Suppressor macrophage treated with lipopolysaccharide for 1 hour (primary cell): ENCODE measurements around the gene CNTLN.
"Not testable (repeated sequence)": the region's sequence is repeated elsewhere in the genome, so short reads cannot be mapped to it uniquely, and the experiment has no call there.

Experiments
- DNase-seq, 3 donors: peaks; one replicate each; pipeline ENCODE4 v3.0.0-alpha.2; 2020 to 2022

The CNTLN gene

DNA sequence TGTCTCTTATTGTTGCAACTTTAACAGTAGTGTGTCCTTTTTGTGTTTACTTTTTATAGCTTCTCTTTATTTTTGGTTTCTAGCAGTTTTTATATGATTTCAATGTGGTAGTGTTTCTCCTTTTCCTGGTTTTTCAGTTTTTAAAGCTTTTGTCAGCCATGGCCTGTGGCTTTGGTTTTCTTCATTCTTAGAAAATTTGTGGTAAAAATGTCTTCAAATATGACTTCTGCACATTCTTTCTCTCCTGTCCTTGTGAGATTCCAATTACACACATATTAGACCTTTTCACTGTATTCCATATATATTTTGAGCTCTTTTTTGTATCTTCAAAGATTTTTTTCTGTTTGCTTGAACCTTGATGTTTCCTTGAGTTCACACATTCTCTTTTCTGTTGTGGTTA lies 180.5 kb downstream of the CNTLN start:
- no peak for DNase-seq

- DNase-seq, result no peak
Observed at GRCh38 chr9:17318821-17319320, 184.0 kb downstream of the CNTLN start.

DNA sequence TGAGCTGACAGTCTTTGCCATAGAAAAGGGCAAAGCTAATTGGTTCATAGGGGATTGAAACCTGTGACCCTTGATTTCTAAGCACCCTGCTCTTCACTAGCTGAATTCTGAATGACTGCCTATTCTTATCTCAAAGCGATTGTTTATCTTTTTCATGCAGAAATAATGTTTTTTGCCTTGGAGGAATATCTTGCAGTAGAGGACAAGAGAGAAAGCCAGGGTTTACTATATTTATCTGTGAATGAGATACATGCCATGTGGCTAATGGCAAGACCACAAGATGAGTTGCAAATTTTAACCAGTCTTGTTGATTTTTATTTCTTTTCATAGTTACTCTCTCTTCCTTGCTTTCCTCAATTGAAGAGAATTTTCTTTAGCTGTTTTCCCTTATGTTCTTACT lies 185.0 kb downstream of the CNTLN start:
- DNase-seq, result no peak

DNA sequence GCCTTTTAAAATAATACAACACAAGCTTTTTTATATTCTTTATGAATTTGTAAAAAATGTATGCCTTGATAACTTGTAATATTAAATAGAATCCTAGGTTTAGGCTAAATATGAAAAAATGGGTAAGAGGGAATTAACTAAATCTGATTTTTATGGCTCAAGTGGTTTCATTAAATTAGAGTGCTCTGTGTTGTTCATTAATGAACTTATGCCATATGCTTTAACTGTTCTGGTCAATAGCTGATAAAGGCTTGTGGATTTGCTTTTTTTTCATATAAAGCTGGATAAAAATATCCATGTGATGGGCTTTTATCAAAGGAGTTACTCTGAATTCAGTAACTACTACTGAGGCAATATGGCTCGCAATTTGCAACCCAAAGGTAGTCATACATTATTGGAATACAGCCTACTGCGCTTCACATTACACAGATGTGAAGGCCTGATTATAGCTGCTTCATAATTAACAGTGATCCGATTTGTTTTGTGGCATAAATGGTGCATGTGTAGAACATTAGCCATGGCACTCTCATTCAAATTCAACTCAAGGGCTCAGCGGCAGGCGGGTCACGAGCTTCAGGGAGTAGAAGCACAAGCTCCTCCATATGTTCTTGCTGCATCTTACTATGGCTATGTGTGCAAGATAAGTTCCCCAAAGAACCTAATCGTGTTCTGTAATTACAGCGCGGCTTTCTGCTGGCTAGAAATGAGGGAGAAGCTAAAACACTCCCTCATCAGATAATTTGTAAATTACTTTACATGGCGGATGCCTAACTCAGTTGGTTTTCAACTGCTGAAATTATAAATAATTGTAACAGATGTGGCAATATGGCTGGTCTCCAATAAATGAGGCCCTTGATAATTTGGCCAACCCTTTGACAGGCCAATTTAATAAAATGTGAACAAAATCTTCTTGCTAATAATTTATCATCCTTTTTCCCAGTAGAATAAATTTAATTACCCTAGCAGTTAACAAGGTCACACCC lies 188.3 kb downstream of the CNTLN start:
- DNase-seq, result no peak

- DNase-seq, result no peak
Observed at GRCh38 chr9:17328331-17328730, 193.5 kb downstream of the CNTLN start.

GRCh38 chr9:17330097-17330496 lies 195.3 kb downstream of the CNTLN start:
- DNase-seq, result peak in 2 of 3 donors; percentile 4 to 28

DNA sequence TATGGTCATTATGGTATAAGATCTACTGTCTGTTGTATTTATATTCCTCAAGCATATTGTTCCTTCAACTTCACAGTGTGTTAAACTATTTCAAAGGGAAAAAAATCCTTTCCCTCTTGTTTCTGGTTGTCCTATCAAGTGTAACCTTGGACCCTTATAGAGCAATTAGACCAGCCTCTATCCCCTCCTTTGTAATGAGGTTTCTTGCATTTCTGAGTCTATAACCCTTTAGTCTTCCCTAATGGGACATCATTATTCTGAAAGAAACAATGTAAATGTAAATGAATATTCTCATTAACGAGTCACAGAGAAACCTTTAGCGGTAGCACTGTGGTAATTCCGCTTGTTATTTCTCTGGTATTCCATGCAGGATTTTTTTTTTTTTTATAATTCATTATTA lies 197.3 kb downstream of the CNTLN start:
- no peak for DNase-seq

DNA sequence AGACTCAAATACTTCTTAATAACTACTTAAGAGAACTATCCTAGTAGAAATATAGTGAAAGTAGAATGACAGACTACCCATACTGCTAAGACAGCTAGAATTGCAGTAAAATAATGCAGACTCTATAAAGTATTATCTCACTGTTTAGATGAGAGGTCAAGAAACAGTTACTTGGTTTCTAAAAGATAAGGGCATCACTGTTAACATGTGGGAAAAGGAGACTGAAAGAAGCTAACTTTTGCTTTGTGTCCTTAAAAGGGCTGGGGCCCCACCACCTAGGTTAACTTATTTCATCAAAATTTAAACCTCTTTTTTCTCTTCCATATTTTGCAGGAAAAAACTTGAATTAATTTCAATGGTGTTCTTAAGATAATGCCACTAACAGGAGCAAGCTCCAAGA lies 204.3 kb downstream of the CNTLN start:
- no peak for DNase-seq

DNA sequence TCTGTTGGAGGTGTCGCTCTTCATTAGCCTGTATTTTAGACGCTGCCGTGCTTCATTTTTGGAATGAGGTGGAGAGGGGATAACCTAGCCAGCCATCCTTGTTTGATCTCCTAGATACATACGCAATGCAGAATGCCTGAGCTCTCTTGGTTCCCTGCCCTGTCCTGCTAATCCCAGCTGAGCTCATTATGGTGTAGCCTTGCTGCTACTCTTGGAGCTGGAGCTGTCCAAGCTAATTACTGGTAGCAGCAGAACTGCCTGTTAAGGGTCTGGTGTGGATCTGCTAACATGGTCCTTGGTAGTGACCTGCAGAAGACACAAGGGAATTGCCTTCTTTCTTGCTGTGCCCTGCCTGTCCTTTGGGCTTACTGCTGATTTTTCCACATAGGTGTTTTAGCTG lies 207.9 kb downstream of the CNTLN start:
- no peak for DNase-seq

- no peak for DNase-seq
Observed at GRCh38 chr9:17349831-17350230, 215.0 kb downstream of the CNTLN start.

GRCh38 chr9:17354006-17354405 lies 219.2 kb downstream of the CNTLN start:
- not testable (repeated sequence) for DNase-seq

- DNase-seq, result no peak
Observed at GRCh38 chr9:17361378-17361777, 226.5 kb downstream of the CNTLN start.

GRCh38 chr9:17367035-17367434 lies 232.2 kb downstream of the CNTLN start:
- DNase-seq, result no peak

DNA sequence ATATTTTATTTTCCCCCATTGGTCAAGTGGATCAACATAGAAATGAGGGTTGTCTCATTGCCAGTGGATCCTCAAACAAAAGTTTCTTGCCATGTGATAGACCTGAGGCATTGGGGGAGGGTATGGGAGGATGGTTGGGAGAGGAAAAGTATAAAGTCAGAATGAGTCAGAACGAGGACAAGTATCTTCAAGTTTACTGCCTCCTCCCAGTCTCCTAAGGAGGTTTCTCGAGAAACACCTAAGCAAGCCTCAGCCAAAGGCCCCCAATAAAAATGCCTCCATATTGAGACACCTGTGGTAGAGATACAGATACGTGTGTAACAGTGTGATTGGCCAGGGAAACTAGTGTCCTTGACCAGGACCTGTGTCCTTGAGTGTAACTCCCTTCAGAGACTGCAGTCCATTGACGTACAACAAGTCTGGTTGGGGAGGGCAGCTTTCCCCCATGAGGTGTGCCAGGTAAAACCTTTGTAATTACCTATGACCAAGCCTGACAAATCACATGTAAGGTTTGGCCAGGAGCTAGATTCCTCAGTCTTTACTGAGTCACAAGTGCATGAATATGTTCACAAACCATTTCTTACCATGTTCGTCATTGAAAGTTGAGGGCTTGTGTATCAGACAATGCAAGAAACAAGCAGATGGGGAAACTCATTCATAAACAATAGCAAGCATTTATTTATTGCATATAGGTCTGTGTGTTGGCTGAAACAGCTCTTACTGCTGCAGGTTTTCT lies 245.5 kb downstream of the CNTLN start:
- no peak for DNase-seq

GRCh38 chr9:17387565-17387964 lies 252.7 kb downstream of the CNTLN start:
- DNase-seq, result no peak

GRCh38 chr9:17389026-17389425 lies 254.2 kb downstream of the CNTLN start:
- DNase-seq, result no peak

- DNase-seq, result no peak
Observed at GRCh38 chr9:17394881-17395510, 260.2 kb downstream of the CNTLN start.

DNA sequence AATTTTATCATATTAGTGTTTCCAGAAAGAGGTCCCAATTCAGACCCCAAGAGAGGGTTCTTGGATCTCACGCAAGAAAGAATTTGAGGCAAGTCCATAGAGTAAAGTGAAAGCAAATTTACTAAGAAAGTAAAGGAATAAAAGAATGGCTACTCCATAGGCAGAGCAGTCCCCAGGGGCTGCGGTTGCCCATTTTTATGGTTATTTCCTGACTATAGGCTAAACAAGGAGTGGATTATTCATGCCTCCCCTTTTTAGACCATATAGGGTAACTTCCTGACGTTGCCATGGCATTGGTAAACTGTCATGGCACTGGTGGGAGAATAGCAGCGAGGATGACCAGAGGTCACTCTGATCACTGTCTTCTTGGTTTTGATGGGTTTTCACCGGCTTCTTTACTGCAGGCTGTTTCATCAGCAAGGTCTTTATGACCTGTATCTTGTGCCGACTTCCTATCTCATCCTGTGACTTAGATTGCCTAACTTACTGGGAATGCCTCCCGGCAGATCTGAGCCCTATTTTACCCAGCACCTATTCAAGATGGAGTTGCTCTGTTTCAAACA lies 262.4 kb downstream of the CNTLN start:
- not testable (repeated sequence) for DNase-seq

- DNase-seq, result no peak
Observed at GRCh38 chr9:17398350-17398749, 263.5 kb downstream of the CNTLN start.

GRCh38 chr9:17401858-17402257 lies 267.0 kb downstream of the CNTLN start:
- DNase-seq, result no peak

GRCh38 chr9:17402309-17402708 lies 267.5 kb downstream of the CNTLN start:
- peak in 2 of 3 donors; percentile 16 to 17 for DNase-seq

GRCh38 chr9:17403539-17403938 lies 268.7 kb downstream of the CNTLN start:
- DNase-seq, result no peak

DNA sequence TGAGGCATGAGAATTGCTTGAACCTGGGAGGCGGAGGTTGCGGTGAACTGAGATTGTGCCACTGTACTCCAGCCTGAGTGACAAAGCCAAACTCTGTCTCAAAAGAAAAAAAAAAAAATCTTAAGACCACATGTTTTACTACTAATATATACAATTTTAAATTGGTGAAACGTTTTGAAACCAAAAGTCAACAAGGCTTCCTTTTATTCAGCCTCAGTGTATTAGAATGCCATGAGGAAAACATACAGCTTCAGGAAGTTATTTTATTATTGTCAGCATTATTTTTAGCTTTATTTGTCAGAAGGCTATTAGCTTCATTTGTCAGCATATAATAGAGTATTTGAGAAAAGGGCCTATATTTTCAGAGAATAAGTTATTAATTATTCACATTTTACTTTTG lies 280.1 kb downstream of the CNTLN start:
- peak in 2 of 3 donors; percentile 23 to 42 for DNase-seq
